GM19467 (cell line): ENCODE measurements around the gene SLC6A18.

Experiments
- ATAC-seq: cut with Tn5 transposase; IDR thresholded peaks from one replicate; pipeline ENCODE4 v1.9.1; 2021; ENCODE audit warnings: mild to moderate bottlenecking, moderate library complexity; ENCODE audit not compliant: unreplicated experiment

Gene SLC6A18

DNA sequence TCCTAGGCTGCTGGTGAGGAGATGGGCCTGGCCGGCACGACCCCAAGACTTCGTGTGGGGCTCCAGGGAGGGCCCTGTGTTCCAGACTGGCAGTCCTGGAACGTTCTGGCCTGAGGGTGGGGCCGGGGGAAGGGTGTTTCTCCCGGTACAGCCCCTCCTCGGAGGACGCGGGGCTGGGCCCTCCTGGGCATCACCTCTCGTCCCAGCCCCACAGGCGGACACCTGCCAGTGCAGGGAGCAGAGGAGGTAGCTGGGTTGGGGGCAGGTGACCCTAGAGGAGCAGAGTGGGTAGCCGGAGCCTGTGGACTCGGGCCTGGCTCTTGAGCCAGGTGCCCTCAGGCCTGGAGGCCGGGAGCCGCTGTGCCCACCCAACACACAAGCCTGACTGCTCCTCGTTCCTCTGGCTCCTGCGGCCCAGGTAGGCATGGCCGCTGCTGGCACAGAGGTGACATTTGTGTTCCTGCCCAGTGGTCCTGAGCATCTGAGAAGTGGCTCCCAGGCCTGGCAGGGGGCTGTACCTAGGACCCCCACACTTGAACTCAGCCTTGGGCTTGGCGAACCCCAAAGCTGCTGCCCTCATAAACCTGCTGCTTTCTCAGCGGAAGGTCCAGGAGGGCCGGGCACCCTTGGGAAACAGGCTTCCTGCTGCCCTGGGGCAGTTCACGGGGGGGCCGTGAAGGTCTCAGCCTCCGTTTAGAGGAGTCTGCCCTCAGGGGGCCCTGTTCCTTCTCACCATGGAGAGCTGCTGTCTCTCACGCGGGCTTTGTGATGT lies 23.0 kb upstream of the SLC6A18 start:
- ATAC-seq: no peak

DNA sequence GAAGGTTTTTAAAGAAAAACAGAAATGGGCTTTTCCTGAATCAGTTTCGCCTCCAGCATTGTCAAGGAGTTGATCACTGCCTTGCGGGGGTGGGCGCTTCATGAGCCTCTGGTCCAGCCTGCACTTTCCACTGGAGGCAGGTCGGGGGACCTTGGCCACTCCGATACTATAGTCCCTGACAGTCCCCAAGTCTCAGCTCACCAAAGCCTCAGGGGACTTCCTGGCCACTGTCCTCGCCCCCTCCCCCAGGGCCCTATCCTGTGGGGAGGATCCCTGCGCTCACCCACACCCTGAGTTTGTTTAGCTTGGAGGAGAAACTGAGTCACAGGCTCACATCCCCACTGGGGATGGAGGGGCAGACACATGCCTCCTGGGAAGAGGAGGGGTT lies 22.4 kb upstream of the SLC6A18 start:
- no peak for ATAC-seq

DNA sequence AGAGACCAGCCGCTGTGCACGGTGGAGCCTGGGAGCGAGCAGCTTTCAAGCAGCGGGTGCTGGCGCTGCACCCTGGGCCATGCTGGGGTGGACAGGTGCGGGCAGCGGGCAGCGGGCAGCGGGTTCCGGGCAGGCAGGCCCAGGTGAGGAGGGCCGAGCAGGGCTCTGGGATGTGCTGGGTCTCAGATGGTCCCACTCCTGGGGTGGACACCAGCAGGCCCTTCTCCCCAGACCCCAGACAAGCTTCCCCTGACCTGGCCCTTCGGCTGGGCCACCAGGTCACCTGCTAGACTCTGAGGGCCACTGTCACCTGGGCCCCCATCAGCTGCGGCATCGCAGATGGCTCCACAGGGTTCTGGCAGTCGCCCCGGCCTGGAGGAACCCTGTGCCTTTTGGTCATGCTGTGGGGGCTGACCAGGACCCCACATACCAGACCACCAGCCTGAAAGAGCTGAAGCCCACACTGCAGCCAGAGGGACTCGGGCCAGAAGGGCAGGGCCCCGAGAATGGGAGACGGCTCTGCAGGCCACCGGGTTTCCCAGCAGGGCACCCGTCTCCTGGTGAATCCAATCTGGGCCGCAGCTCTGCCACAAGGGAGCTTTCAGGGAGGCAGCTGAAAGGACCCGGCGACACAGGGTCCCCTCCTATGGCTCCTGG lies 21.7 kb upstream of the SLC6A18 start:
- no peak for ATAC-seq

DNA sequence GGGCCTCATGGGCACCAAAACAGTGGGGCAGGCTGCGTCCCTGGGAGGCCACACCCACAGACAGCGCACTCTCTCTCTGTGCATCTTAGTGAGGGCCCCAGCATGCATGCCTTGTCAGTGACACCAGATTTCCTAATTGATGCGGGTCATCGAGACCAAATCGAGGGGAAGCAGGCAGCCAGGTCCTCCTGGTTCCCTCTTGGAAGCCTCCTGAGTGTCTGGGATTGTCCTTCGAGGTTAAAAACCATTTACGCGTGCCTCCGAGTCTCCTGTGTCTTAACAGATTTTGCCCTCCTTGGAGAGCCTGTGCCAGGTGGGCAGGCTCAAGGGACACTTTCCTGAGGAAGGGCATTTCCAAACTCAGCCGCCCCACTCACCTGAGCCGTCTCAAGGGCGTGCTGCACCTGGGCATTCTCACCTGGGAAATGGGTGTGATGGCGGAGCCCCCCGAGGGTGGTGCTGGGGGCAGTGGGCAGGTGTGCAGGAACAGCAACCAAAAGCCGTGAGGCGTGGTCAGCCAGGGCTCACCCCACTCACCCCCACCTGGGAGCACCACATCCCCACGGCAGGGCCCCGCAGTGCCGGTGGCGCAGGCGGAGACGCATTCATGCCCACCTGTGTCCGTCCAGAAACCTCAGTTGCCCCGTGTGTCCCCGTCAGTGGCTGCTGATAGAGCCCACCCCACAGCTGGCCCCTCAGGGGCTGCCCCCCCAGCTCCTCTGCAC lies 21.1 kb upstream of the SLC6A18 start:
- ATAC-seq: no peak

DNA sequence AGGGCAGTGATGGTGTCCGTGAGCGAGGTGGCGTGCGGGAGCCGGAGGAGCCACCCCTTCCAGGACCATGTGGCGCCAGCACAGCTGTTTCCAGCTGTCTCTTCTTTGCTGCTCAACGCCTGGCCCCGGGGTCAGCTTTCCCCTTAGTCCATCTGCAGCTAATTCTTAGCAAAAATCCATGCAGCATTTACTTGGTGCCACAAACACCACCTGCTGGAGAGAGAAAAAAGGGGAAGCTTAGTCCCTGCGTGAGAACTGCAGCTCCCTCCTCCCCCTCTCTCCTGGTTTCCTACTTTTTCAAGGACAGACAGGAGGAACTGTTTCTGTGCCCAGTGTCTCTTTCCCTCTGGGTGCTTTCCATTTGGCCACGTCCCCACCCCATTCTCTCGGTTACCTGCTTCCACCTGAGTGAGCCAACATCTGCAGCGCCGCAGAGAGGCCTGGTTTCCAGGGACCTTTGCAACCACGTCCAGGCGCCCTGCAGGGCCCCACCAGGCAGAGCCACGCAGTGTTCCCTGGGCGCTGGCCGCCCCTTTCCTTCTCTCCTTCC lies 20.4 kb upstream of the SLC6A18 start:
- ATAC-seq: no peak

DNA sequence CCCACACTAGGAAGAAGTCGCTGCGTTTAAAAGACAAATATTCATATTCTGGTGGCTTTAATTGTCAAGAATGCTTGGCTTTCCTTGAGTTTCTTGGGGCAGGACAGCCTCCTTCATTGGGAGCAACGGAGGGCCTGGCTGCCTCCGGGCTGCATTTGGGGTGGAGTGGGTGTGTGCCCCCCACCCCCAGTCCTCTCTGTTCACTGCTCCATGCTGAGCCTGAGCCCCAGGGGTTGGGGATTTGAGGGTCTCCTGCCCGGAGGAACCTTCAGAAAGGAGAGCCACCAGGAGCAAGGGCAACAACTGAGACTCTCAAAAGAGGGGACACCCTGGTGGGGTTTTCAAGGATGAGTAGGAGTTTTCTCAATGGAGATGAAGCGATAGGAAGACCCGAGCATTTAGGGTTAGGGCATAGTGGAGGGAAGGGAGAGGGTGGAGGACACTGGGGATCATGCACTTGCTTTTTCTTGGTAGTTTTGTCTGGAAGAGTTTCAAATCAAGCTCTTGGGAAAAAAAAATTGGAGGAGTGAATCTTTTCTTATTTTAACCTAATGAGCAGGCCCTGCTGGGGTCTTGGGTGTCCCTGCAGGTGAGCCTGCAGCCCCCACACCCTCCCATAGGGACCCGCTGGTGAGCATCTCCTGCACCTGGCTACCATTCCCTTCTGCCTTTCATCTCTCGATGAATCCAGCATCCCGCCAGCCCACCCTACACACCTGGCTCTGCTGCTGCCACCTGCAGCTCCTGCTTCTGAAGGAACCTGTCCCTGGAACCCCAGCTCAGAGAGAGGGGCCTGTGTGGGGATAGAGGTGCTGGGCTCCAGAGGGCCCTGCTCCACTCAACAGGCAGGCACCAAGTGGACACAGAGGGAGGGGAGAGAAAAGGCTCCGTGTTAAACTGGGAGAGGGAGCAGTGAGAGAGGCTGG lies 19.7 kb upstream of the SLC6A18 start:
- no peak for ATAC-seq

DNA sequence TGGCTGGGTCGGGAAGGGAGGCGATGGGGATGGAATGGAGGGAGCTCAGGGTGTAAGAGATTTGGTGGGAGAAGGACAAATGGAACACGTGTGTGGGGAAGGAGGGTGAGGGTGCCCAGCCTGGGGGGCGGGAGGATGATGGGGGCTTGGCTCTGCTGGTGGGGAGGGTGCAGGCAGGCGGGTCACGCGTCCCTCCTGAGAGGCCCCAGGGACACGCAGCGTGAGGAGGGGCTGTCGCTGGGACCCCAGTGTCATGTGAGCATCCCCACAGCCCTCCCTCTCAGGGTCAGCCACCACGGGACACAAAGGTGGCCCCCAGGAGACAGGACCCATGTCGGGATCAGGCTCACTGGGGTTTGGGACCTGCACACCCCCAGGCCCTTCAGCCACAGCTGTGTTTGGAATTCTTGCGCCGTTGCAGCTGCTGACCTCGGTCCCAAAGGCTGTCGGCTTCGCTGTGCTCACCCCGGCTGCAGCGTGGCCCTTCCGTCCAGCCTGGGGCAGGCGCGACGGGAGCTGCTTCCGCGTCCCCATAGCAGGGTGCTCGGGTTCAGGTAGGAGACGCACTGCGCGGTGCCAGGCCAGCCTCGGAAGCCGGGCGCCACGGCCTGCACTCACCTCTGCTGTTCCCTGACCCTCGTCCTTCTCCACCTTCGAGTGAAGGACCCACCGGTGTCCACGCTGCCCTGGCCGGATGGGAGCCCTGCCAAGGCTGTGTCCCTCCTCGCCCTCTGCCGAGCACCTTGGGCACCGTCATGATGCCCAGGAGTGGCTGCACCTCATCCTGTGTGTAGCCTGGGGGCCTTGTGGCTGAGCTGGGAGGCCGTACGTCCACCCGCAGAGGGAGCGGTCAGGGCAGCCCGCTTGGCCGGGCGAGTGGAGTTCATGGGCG lies 18.4 kb upstream of the SLC6A18 start:
- ATAC-seq: no peak

DNA sequence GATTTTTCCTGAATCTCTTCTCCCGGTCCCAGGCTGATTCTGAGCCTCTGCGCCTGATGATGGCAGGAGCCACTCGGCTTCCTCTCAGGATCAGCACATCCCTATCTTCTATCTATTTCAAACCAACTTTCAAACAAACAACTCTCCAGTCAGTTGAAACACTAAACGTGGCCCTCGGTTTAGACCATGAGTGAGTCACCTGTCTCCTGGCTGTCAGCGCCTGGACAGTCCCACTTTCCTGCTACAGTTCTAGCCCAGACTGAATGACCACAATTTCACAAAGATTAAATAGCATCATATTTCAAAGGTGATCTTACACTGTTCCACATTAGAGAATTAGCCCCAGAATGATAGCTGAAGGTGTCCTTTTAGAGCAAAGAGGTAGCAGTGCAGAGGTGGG lies 17.6 kb upstream of the SLC6A18 start:
- ATAC-seq: no peak

DNA sequence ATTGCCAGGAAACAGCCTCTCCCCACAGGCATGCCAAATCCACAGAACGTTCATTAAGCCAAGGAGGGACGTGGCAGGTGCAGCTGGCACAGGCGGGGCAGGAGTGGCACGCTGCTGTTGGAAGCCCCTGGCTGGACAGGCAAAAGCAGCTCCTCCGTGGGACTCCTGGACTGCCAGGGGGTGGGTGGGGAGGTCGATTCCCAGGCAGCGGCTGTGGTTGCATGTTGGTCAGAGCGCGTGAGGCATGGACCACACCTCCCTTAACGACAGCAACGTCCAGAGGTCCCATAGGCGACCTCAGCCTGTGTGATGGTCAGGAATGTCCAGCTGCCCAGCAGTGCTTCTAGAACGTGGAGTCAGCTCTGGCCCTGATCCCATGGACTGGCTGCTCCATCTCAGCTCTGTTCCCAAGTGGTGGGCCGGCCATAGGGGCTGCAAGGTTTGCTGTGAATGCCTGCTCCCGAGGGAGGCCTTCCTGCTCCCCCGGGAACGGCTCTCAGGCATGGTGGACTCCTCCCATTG lies 16.9 kb upstream of the SLC6A18 start:
- ATAC-seq: no peak

DNA sequence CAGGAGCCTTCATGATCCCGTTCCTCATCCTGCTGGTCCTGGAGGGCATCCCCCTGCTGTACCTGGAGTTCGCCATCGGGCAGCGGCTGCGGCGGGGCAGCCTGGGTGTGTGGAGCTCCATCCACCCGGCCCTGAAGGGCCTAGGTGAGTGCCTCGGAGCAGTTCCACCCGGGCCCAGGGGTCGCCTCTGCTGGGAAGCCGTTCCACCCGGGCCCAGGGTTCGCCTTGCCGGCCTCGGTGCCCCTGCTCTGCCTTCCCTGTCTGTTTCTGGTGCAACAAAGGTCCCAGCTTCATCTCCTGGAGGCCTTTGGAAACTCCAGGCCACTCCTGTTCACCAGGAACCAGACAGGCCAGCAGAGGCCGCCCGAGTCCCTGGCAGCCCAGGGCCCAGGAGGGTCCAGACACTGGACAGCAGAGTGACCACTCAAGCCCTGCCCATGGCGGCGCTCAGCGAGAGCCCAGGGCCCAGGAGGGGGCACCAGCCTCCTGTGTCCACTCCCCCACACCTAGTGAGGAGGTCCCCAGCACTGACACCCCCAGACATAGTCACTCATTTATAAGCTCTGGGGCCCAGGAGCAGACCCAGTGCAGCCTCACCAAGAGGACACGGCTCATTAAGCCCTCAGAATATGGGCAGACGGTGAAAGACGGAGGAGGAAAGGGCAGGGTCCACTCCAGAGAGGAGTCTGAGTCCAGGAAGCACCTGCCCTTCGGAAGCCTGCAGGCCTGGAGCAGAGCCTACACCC lies 16.3 kb upstream of the SLC6A18 start:
- no peak for ATAC-seq

DNA sequence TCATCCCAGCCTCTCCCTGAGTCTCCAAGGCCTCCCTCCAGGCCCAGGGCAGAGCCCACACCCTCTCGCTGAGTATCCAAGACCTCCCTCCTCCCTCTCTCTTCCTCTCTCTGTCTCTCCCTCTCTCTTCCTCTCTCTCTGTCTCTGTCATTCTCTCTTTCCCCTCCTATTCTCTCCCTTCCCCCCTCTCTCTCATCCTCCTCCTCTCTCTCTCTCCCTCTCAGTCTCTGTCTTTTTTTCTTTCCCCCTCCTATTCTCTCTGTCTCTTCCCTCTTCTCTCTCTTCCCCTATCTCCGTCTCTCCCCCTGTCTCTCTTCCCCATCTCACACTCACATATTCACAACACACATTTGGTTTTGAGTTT lies 15.7 kb upstream of the SLC6A18 start:
- ATAC-seq: no peak

DNA sequence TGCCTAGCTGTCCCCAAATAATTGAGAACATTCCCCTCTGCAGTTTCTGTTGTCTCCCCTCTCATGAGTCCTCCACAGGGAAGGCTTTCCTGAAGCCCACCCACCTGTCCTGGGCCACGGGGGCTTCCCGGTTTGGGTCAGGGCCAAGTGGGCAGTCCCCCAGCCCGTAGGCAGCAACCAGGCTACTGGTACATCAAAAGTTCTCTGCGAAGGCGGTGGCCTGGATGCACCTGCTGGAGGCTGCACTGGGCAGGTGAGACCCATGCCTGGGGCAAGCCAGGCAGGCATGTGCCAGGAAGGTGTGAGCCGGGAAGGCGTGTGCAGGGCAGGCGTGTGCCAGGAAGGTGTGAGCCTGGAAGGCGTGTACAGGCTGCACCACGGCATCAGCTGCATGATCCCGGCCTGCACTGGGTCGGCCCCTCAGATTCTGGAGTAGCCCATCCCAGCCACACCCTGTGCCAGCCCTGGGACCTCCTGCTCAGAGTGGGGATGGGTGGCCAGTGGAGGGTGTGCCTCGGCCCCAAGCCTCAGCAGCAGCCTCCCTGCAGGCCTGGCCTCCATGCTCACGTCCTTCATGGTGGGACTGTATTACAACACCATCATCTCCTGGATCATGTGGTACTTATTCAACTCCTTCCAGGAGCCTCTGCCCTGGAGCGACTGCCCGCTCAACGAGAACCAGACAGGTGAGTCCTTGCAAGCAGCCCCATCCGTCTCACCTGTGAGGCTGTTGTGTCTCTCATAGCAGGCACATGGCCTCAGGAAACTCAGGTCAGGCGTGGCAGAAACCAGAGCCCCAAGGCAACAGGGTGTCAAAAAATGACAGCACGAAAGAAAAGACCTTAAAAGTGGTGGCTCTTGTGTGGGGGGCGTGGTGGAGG lies 15.0 kb upstream of the SLC6A18 start:
- ATAC-seq: no peak

DNA sequence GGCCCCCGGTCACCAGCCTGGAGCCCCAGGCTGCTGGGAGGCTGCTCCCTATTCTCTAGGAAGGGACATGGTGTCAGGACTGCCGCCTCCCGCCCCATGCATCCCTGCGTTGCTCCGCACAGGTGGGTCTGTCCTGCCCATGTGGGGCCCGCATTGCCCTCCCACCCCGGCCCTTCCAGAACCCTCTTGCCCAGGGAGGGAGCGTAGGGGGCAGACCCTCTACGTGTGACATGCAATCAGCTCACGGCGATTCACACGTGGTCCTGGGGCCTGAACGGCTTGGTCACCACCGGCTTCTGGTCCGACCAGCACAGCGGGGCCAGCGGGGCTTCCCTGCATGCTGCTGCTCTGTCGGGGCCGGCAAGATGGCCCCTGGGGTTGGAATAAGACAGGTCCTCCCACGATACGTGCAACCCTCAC lies 14.3 kb upstream of the SLC6A18 start:
- ATAC-seq: no peak

DNA sequence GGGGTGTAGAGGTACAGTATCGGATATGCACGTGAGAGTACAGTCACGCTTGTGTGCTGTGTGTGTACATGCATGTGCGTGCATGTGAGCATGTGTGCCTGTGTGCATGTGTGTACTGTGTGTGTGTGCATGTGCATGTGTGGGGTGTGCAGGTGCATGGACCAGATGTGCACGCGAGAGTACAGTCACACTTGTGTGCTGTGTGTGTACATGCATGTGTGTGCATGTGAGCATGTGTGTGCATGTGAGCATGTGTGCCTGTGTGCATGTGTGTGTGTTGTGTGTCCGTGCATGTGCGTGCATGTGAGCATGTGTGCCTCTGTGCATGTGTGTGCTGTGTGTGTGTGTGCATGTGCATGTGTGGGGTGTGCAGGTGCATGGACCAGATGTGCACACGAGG lies 13.5 kb upstream of the SLC6A18 start:
- no peak for ATAC-seq

DNA sequence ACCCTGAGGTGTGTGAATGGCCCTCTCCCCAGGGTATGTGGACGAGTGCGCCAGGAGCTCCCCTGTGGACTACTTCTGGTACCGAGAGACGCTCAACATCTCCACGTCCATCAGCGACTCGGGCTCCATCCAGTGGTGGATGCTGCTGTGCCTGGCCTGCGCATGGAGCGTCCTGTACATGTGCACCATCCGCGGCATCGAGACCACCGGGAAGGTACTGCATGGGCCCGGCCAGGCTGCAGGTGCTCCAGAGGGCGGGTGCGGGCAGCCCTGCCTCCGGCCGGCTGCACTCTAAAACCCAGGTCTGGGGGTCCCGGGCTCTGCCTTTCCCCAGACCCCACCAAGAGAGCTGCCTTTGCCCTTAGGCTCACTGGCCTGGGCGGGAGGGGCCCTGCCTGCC lies 12.9 kb upstream of the SLC6A18 start:
- ATAC-seq: no peak

DNA sequence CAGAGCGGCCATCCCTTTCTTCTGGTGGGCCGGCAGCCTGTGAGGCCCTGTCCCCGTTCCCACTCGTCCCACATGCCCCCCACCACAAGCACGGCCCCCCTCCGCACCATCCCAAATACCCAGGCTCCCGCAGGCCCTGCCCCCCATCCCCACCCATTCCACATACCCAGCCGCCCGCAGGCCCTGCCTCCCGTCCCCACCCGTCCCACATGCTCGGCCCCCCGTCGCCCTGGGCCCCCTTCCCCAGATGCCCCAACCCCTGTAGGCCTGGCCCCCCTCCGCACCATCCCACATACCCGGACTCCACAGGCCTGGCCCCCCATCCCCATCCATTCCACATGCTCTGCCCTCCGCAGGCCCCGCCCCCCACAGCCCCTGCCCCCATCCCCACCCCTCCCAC lies 12.3 kb upstream of the SLC6A18 start:
- ATAC-seq: no peak

DNA sequence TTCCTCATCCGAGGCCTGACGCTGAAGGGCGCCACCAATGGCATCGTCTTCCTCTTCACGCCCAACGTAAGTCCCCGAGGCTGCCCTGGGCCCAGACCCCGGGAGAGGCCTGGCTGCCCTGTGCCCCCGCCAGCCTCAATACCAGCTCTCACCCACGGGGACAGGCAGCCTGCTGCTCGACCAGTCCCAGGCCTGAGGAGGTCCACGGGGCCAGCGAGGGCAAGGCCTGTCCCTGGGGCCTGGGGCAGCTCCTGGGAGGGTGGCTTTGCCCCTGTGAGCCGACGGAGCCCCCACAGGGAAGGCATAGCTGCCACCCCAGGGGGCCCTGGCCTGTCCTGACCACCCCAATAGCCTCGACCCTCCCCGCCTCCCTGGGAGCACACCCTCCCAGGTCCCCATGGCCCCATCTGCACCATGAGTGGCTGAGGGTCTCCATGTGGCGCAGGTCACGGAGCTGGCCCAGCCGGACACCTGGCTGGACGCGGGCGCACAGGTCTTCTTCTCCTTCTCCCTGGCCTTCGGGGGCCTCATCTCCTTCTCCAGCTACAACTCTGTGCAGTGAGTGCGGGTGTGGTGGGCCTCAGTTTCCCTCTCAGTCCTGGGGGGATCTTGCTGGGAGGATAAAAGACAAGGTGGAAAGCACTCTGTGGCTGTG lies 11.5 kb upstream of the SLC6A18 start:
- no peak for ATAC-seq
